GM18526 (cell line): ENCODE data around the gene CSPG4.

Experiments used
- POLR2A ChIP-seq: IDR thresholded peaks from 3 replicates; pipeline ENCODE4 v1.6.1; 2011; ENCODE audit not compliant: insufficient read length; ENCODE audit errors: extremely low read depth

The CSPG4 gene

GRCh38 chr15:75705854-75706681 lies 6.6 kb downstream of the CSPG4 start:
- TF ChIP-seq POLR2A = no peak

DNA sequence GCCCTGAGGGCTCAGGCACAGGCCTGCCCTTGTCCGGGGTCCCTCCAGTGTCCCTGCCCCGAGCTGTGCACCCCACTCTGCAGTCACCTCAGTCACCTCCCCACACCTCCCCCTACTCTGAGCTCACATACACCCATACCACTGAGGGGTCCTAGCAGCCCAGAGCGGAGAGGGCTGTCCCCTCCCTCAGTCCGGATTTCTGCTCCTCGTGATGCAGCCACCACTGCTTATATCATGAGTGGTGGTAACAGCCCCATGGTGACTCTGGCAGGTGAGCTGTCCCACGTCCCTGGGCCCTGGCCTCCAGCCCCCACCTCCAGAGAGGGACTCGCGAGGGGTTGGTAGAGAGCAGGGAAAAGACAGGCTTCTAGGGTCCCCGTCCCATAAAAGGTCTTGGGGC lies 8.0 kb downstream of the CSPG4 start:
- TF ChIP-seq POLR2A = no peak

GRCh38 chr15:75704263-75704615 lies 8.4 kb downstream of the CSPG4 start:
- TF ChIP-seq POLR2A = no peak

DNA sequence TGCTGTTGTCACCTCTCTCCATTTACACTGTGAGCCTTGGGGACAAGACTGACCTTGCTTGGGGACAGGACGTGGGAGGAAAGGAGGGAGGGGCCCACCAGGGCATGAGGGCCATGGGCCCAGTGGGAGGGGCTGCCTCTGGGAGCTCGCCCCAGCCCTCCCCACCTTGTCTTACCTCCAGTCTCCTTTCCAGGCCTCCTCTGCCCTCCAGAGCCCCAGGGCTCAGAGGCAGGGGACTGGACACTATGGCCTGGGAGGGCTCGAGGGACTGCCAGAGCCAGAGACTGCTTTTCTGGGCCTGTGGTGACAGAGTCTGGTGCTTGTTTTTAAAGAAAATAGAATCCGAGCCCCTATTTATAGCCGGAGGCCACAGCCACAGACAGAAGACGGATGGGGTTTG lies 10.2 kb downstream of the CSPG4 start:
- no peak for TF ChIP-seq POLR2A

DNA sequence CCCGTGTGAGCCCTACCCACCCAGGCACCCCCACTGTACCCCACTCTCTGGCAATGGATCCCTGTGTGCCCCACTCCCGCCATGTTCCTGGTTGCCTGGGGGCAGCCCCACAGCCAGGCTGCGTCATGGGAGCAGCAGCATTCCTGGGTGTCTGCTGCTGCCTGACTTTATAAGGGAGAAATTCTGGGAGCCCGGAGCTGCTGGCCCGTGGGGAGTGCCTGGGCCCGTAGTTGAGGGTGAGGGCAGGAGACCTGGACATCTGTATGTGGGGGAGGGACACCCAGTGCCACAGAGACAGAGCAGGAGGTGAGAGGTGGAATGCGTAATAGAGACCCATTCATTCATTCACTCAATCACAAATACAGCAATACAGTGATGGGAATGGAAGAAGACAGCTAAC lies 15.1 kb downstream of the CSPG4 start:
- TF ChIP-seq POLR2A = no peak

DNA sequence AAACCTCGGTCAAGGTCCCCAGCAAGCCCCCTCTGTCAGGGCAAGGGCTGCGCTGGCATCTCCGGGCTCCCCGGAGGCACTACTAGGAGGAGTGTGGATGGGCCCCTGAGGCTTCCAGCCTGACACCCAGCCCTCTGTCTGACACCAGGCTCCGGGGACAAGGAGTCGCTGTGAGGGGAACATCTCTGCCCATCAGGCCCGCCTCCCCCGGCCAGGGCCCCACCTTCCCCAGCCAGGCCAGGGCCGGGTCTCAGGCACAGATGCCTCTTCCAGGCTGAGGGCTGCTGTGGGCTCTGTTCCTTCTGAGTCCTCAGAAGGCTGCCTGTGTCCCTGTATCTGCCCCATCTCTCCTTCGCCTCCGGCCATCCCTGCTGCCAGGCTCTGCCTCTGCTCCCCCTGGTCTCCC lies 15.8 kb downstream of the CSPG4 start:
- TF ChIP-seq POLR2A = no peak

GRCh38 chr15:75696311-75696720 lies 16.3 kb downstream of the CSPG4 start:
- no peak for TF ChIP-seq POLR2A

GRCh38 chr15:75695634-75696310 lies 16.9 kb downstream of the CSPG4 start:
- no peak for TF ChIP-seq POLR2A

GRCh38 chr15:75695220-75695619 lies 17.4 kb downstream of the CSPG4 start:
- TF ChIP-seq POLR2A = no peak

DNA sequence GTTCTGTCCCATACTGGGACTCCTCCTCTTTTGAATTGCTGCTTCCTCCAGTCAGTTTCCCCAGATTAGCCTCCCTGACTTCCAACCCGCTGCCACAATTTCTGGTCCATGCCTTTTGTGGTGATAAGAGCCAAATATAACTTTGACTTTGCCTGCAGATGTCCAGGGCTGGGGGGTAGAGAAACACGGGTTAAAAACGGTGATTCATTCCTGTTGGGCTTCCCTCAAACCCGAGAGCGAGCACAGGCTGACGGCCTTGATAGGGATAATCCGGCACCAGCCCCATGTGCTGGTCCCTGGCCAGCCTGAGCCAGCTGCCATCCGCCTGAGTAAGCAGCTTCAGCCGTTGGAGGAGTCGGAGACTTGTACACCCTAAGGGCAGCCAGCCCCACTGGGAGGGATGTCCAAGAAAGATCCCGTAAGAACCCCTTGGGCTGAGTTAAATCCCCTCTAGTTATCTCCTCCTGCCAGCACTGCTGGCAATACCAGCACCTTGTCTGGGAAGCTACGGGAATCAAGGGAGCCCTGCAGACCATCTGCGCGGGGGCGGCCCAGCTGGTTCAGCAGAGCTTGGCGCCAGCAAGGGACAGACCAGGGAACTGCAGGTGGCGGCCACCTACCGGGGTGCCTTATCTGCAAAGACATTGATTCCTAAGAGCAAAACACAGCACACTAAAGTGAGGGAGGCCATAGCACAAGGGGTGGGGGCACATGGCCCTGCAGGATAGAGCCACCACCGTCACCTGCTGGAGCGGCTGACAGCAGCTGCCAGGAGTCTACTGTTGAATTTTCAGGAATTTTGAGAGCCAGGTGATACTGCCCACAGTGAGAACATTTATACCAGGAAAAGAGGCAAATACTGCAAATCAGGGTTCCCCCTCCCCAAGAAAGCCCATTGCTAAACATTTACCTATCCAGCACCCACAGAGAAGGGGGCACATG lies 18.1 kb downstream of the CSPG4 start:
- no peak for TF ChIP-seq POLR2A

- TF ChIP-seq POLR2A = no peak
Measured at GRCh38 chr15:75693501-75694240, 19.0 kb downstream of the CSPG4 start.

GRCh38 chr15:75688831-75689230 lies 23.8 kb downstream of the CSPG4 start:
- no peak for TF ChIP-seq POLR2A

DNA sequence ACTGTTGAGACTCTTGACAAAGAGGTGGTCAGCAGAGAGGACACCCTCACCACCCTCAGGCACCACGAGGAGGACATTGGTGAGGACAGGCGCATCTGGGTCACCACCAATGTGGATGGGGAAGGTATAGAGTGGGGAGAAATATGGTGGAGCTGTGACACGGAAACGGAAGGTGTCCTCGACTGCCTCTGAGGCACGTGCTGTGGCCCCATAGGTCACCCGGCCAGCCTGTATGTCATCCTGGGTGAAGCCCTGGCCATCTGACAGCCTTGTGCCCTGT lies 24.4 kb downstream of the CSPG4 start:
- no peak for TF ChIP-seq POLR2A

- no peak for TF ChIP-seq POLR2A
Measured at GRCh38 chr15:75687486-75688277, 25.0 kb downstream of the CSPG4 start.

GRCh38 chr15:75685195-75685594 lies 27.5 kb downstream of the CSPG4 start:
- no peak for TF ChIP-seq POLR2A

- TF ChIP-seq POLR2A = no peak
Measured at GRCh38 chr15:75684648-75685047, 28.0 kb downstream of the CSPG4 start.
